Neural progenitor cell (in vitro differentiated cells): ENCODE data around the gene UNCX.
"Not testable (repeated sequence)": the region's sequence is repeated elsewhere in the genome, so short reads cannot be mapped to it uniquely, and the experiment has no call there.

Experiments used
- EZH2 ChIP-seq: fragments of 200-600 bp; sonication (generic); IDR thresholded peaks from 2 replicates; pipeline ENCODE4 v1.6.1; 2017; ENCODE audit warnings: antibody characterized with exemption, mild to moderate bottlenecking, moderate library complexity
- TF ChIP-seq, protein P1 (sequence below): fragments of 200-600 bp; sonication (generic); IDR thresholded peaks from 2 replicates; pipeline ENCODE4 v1.5.1; 2017; ENCODE audit warnings: antibody characterized with exemption, mild to moderate bottlenecking

GRCh38 chr7:1212025-1212424 lies 20.6 kb upstream of the UNCX start:
- TF ChIP-seq, protein P1, sequence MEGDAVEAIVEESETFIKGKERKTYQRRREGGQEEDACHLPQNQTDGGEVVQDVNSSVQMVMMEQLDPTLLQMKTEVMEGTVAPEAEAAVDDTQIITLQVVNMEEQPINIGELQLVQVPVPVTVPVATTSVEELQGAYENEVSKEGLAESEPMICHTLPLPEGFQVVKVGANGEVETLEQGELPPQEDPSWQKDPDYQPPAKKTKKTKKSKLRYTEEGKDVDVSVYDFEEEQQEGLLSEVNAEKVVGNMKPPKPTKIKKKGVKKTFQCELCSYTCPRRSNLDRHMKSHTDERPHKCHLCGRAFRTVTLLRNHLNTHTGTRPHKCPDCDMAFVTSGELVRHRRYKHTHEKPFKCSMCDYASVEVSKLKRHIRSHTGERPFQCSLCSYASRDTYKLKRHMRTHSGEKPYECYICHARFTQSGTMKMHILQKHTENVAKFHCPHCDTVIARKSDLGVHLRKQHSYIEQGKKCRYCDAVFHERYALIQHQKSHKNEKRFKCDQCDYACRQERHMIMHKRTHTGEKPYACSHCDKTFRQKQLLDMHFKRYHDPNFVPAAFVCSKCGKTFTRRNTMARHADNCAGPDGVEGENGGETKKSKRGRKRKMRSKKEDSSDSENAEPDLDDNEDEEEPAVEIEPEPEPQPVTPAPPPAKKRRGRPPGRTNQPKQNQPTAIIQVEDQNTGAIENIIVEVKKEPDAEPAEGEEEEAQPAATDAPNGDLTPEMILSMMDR = not testable (repeated sequence)
- TF ChIP-seq EZH2 = not testable (repeated sequence)
